Measurements from ENCODE around the gene TIPARP. TPM values are rescaled to one million over a fixed set of nuclear protein-coding genes. Genes with fewer than 3 reads are reported as not detected.

The TIPARP gene
- 32.8 and 41.0 TPM in 2 replicates for total RNA-seq (2014; rRNA removed; shearing (Covaris generic))

GRCh38 chr3:156674046-156674910 lies at the start of gene TIPARP:
Gene TIPARP, plus strand, starts transcription at chr3:156674590. Its CDS starts 3,108 bp downstream, at chr3:156677698.
- DNase-seq (ENCODE audit: low read depth) = peak; percentile 99

- peak; percentile 69 for DNase-seq (ENCODE audit: low read depth)
Observed at GRCh38 chr3:156626104-156626503, 48.3 kb upstream of the TIPARP start.

- no peak for DNase-seq (ENCODE audit: low read depth)
Observed at GRCh38 chr3:156627946-156628569, 46.3 kb upstream of the TIPARP start.

- DNase-seq (ENCODE audit: low read depth) = no peak
Observed at GRCh38 chr3:156628836-156629618, 45.4 kb upstream of the TIPARP start.

- DNase-seq (ENCODE audit: low read depth) = peak; percentile 69
Observed at GRCh38 chr3:156630081-156630772, 44.2 kb upstream of the TIPARP start.

- DNase-seq (ENCODE audit: low read depth) = peak; percentile 35
Observed at GRCh38 chr3:156630773-156631093, 43.7 kb upstream of the TIPARP start.

GRCh38 chr3:156631323-156631722 lies 43.1 kb upstream of the TIPARP start:
- no peak for DNase-seq (ENCODE audit: low read depth)

GRCh38 chr3:156632601-156633000 lies 41.8 kb upstream of the TIPARP start:
- no peak for DNase-seq (ENCODE audit: low read depth)

GRCh38 chr3:156633335-156633734 lies 41.1 kb upstream of the TIPARP start:
- DNase-seq (ENCODE audit: low read depth) = no peak

GRCh38 chr3:156635034-156635433 lies 39.4 kb upstream of the TIPARP start:
- no peak for DNase-seq (ENCODE audit: low read depth)

GRCh38 chr3:156635973-156636372 lies 38.4 kb upstream of the TIPARP start:
- no peak for DNase-seq (ENCODE audit: low read depth)

GRCh38 chr3:156637480-156638022 lies 36.8 kb upstream of the TIPARP start:
- no peak for DNase-seq (ENCODE audit: low read depth)

GRCh38 chr3:156638271-156638670 lies 36.1 kb upstream of the TIPARP start:
- DNase-seq (ENCODE audit: low read depth) = no peak

- no peak for DNase-seq (ENCODE audit: low read depth)
Observed at GRCh38 chr3:156639414-156640023, 34.9 kb upstream of the TIPARP start.

GRCh38 chr3:156641618-156641975 lies 32.8 kb upstream of the TIPARP start:
- no peak for DNase-seq (ENCODE audit: low read depth)

- DNase-seq (ENCODE audit: low read depth) = no peak
Observed at GRCh38 chr3:156642750-156643728, 31.4 kb upstream of the TIPARP start.

GRCh38 chr3:156643729-156644389 lies 30.5 kb upstream of the TIPARP start:
- no peak for DNase-seq (ENCODE audit: low read depth)

- no peak for DNase-seq (ENCODE audit: low read depth)
Observed at GRCh38 chr3:156644958-156645357, 29.4 kb upstream of the TIPARP start.

GRCh38 chr3:156646958-156647357 lies 27.4 kb upstream of the TIPARP start:
- DNase-seq (ENCODE audit: low read depth) = no peak

All from Daoy (cell line).